SK-N-SH (cell line): ENCODE results near the gene OBSCN. TPM values are rescaled to one million over a fixed set of nuclear protein-coding genes. Genes with fewer than 3 reads are reported as not detected.

ENCODE experiments used
- polyA plus RNA-seq, 3 experiments: library from polyadenylated mRNA; depleted of rRNA; stranded (reverse); fragments of >200 nt; gene quantifications; 2 replicates each; pipeline ENCODE4 v1.2.3, GENCODE V29; 2012

Gene OBSCN
- polyA plus RNA-seq, 1 of the 3 experiments (the other 2 are of a cell fraction), result 4.0 TPM

Other genes starting within 250 kb of the OBSCN start
- gene WNT3A, start 201.0 kb upstream of the OBSCN start, polyA plus RNA-seq (2012; rRNA removed), result not detected in 2 replicates
- 659 and 713 TPM in 2 replicates for gene ARF1, start 125.3 kb upstream of the OBSCN start, polyA plus RNA-seq (2012; rRNA removed)
- gene C1orf35, start 104.7 kb upstream of the OBSCN start, polyA plus RNA-seq (2012; rRNA removed), result 28.6 and 42.9 TPM in 2 replicates
- 70.3 and 75.3 TPM in 2 replicates for gene MRPL55, start 98.7 kb upstream of the OBSCN start, polyA plus RNA-seq (2012; rRNA removed)
- 717 and 742 TPM in 2 replicates for gene GUK1, start 67.8 kb upstream of the OBSCN start, polyA plus RNA-seq (2012; rRNA removed)
- gene GJC2, start 58.1 kb upstream of the OBSCN start, polyA plus RNA-seq (2012; rRNA removed), result 0.92 and 0.97 TPM in 2 replicates
- 1.8 TPM in 2 replicates for gene IBA57, start 42.2 kb upstream of the OBSCN start, polyA plus RNA-seq (2012; rRNA removed)
- 11.1 and 16.1 TPM in 2 replicates for gene TRIM11, start 198.8 kb downstream of the OBSCN start, polyA plus RNA-seq (2012; rRNA removed)
- 1.5 and 1.6 TPM in 2 replicates for gene TRIM17, start 208.8 kb downstream of the OBSCN start, polyA plus RNA-seq (2012; rRNA removed)